KG1 (cell line): ENCODE measurements around the gene TEKT3.

Experiments used
- DNase-seq: peaks from one replicate; lab custom pipeline; 2025; lab: John Stamatoyannopoulos, UW

Gene TEKT3

GRCh38 chr17:15293558-15293957 is 47.8 kb downstream of the TEKT3 start:
- no peak for DNase-seq

GRCh38 chr17:15291674-15292361 is 49.6 kb downstream of the TEKT3 start:
- no peak for DNase-seq

GRCh38 chr17:15290605-15291004 is 50.8 kb downstream of the TEKT3 start:
- DNase-seq, result no peak

GRCh38 chr17:15289285-15290183 is 51.9 kb downstream of the TEKT3 start:
- no peak for DNase-seq

GRCh38 chr17:15288859-15289258 is 52.5 kb downstream of the TEKT3 start:
- DNase-seq, result no peak

- DNase-seq, result no peak
Observed at GRCh38 chr17:15287538-15288267, 53.7 kb downstream of the TEKT3 start.

GRCh38 chr17:15285466-15285865 is 55.9 kb downstream of the TEKT3 start:
- no peak for DNase-seq

- DNase-seq, result no peak
Observed at GRCh38 chr17:15284537-15284936, 56.9 kb downstream of the TEKT3 start.

- no peak for DNase-seq
Observed at GRCh38 chr17:15284107-15284506, 57.3 kb downstream of the TEKT3 start.

GRCh38 chr17:15281909-15282308 is 59.5 kb downstream of the TEKT3 start:
- no peak for DNase-seq

GRCh38 chr17:15278924-15279477 is 62.4 kb downstream of the TEKT3 start:
- DNase-seq, result no peak

- DNase-seq, result no peak
Observed at GRCh38 chr17:15278380-15278779, 63.0 kb downstream of the TEKT3 start.

GRCh38 chr17:15274017-15274416 is 67.4 kb downstream of the TEKT3 start:
- DNase-seq, result no peak

- DNase-seq, result no peak
Observed at GRCh38 chr17:15273141-15273793, 68.1 kb downstream of the TEKT3 start.

- DNase-seq, result no peak
Observed at GRCh38 chr17:15271741-15272140, 69.7 kb downstream of the TEKT3 start.

GRCh38 chr17:15270628-15271381 is 70.6 kb downstream of the TEKT3 start:
- no peak for DNase-seq

- DNase-seq, result no peak
Observed at GRCh38 chr17:15269780-15270089, 71.7 kb downstream of the TEKT3 start.

- no peak for DNase-seq
Observed at GRCh38 chr17:15269087-15269779, 72.2 kb downstream of the TEKT3 start.

- no peak for DNase-seq
Observed at GRCh38 chr17:15268461-15268860, 72.9 kb downstream of the TEKT3 start.

- no peak for DNase-seq
Observed at GRCh38 chr17:15267996-15268395, 73.4 kb downstream of the TEKT3 start.
